Fibroblast of villous mesenchyme (primary cell): Measurements from ENCODE around the gene MAST4. TPM values are rescaled to one million over a fixed set of nuclear protein-coding genes. Genes with fewer than 3 reads are reported as not detected.

ENCODE experiments used
- DNase-seq: peaks from one replicate; pipeline ENCODE4 v3.0.0-alpha.2; 2010; ENCODE audit warnings: low read depth
- H3K4me3 ChIP-seq: 2 replicates; pipeline ENCODE4 v1.5.1; 2011; ENCODE audit warnings: low read depth, mild to moderate bottlenecking, low read length
- total RNA-seq: library from RNA; depleted of rRNA; stranded (reverse); fragments of >200 nt; gene quantifications from 2 replicates; pipeline ENCODE4 v1.2.3, GENCODE V29; 2012
- TF ChIP-seq, protein P1 (sequence below): IDR thresholded peaks from 2 replicates; pipeline ENCODE4 v1.5.1; 2012; ENCODE audit warnings: low read depth, mild to moderate bottlenecking, low read length; ENCODE audit not compliant: insufficient read depth

Gene MAST4
- total RNA-seq, 1 donor, result 8.2 TPM

DNA sequence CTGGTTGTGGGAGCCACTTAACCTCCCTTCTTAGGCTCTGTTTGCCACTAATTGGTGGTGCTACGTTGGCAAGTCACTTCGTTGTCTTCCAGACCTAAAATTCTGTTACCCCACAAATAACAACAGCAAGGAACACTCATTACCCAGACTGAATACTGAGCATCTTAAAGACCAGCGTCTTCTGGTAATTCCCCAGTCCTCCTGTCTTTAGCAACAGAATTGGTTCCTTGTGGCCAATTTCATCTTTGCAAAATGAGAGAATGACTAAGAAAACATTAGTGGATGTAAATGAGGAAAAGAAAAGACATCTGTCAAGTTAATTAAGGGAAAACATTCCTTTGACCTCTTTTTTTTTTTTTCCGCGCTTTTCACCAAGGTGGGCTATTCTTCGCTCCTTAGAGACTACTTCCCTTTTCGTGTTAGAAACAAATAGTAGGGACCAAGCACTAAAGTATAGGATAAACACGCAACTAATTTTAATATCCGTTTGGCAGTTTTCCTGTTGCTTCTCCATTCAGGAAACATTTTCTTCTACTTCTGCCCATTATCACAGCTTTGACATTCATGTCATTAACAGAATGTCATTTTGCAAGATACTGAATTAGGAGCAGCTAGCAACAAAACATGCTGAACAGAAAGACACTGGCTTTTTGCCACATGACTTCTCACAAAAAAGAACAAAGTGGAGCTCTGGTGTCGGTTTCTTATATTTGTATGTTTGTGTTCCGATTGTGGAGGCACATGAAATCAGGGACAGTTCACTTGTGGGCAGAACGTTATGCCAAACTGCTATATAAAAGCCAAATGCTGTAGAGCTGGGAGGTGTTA, 446.2 kb downstream of the MAST4 start:
- TF ChIP-seq, protein P1, sequence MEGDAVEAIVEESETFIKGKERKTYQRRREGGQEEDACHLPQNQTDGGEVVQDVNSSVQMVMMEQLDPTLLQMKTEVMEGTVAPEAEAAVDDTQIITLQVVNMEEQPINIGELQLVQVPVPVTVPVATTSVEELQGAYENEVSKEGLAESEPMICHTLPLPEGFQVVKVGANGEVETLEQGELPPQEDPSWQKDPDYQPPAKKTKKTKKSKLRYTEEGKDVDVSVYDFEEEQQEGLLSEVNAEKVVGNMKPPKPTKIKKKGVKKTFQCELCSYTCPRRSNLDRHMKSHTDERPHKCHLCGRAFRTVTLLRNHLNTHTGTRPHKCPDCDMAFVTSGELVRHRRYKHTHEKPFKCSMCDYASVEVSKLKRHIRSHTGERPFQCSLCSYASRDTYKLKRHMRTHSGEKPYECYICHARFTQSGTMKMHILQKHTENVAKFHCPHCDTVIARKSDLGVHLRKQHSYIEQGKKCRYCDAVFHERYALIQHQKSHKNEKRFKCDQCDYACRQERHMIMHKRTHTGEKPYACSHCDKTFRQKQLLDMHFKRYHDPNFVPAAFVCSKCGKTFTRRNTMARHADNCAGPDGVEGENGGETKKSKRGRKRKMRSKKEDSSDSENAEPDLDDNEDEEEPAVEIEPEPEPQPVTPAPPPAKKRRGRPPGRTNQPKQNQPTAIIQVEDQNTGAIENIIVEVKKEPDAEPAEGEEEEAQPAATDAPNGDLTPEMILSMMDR, result no peak
- H3K4me3 ChIP-seq, result no peak overlapping the region
- DNase-seq, result no peak

DNA sequence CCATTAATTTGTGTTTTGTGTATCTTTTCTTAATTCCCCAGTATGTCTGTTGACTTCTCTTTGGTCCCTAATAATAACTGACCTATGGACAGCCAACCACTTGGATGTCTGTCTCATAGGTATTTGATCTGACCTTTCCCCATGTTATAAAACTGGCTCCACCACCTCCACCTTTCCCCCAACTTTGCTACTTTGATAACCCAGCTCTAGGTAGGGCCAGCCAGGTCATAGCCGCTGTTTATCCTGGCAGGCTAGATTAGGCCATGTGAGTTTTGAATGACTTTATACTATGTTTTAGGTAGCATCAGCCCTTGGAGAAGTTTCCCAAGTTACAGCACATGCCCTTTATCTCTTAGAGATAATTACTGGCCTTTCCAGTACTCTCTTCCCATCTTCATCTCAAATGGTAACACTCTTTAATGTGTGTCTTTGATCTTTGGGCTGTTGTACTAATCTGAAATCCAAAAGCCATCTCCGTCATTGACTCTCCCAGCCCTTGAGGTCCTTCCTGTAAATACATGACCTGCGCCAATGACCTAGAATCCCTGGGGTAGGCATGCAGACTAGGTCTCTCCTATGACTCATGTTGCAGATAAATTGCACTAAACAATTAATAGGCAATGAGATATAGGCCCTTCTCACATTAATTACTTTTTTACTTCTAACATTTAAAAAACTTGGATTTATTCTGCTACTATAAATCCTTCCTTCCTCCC, 447.8 kb downstream of the MAST4 start:
- no peak overlapping the region for H3K4me3 ChIP-seq
- TF ChIP-seq, protein P1, result no peak
- no peak for DNase-seq

DNA sequence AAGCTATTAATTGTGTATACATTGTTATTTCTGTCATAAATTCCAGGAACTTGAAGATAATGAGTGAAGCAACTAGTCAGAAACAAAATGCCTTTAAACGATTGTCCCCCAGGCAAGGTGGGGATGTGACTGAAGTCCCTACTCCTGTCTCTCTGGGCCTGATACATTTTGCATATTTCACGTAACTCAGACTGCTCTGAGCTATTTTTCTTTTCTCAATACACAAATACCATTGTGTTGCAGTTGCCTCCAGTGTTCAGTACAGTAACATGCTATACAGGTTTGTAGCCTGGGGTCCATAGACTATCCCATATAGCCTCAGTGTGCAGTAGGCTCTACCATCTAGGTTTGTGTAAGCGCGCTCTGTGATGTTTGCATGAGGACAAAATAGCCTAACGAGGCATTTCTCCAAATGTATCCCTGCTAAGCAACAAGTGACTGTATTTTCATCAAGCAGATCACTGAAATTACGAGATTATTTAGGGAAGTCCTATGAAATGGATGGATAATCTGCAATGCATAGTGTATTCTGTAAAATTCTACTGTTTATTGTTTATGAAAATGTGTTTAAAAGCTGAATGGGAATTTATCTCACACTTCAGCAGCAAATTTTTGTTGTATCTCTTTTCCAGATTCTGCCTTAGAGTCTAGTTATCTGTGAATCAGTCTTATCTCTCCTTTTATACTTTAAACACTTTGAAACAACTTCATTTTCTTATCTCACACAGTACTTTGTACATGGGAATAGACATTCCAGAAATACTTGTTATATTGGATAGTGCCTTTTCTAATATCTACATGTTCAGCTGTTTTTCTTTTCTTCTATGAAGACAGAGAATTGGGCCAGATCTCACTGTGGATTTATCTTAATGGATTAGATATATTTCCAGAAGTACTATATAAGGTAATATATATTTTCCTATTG, 449.9 kb downstream of the MAST4 start:
- no peak overlapping the region for H3K4me3 ChIP-seq
- DNase-seq, result no peak
- TF ChIP-seq, protein P1, result no peak

DNA sequence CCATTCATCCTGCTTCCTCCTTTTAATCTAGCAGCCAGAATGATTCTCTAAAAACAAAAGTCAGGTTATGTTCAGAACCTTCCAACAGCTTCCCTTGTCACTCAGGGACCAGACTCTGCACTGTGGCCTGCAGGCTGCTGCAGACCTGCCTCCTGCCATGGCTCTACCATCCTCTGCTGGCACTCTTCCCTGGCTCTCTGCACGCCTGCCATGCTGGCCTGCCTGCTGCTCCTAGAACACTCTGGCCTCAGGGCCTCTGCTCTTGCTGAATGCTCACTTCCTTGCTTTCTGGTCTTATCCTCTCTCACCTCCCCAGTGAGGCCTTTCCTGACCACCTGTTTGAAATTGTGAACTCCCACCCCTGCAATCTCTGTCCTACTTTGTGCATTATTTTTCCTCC, 451.0 kb downstream of the MAST4 start:
- TF ChIP-seq, protein P1, result no peak
- H3K4me3 ChIP-seq, result no peak overlapping the region
- DNase-seq, result no peak

DNA sequence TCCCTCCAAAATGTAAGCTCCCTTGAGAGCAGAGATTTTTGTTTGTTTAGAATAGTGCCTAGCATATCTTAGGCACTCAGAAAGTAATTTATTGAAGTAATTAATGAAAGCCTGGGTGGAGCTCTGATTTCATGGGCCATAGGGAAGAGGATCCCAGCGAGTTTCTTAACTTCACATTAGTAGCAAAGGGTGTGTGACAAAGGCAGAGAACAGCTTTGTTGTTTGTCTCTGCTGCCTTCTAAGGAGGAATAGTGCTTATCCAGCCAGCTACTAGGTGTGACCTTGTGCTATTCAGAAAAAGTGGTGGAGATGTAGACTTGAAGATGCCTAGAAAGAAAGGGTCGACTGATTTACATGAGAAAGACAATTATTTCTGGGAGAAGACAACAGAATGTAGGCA, 451.4 kb downstream of the MAST4 start:
- DNase-seq, result no peak
- TF ChIP-seq, protein P1, result no peak
- H3K4me3 ChIP-seq, result no peak overlapping the region

DNA sequence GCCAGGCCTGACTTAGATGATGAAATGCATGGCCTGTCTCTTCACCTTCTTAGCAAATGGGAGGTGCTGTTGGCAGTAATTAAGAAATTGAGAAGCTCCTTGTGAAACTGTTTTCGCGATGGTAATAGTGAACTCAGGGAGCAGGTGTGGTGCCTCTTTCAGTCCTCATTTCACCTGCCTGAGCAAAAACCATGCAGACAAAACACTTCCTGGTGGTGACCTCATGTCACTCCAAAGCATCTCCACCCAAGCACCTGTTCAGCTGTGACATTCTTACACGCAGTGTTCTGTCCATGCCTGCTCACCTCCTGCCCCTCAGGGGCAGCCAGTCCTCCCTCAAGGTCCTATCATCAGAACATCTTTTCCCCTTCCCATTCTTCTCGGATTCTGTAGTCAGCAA, 453.9 kb downstream of the MAST4 start:
- H3K4me3 ChIP-seq, result no peak overlapping the region
- TF ChIP-seq, protein P1, result no peak
- no peak for DNase-seq
